Endodermal cell (in vitro differentiated cells): ENCODE measurements around the gene EIF4E. TPM values are rescaled to one million over a fixed set of nuclear protein-coding genes. Genes with fewer than 3 reads are reported as not detected.

ENCODE experiments used
- DNase-seq: peaks from one replicate; pipeline ENCODE4 v3.0.0-alpha.2; 2017
- H3K27ac ChIP-seq: 2 replicates; pipeline ENCODE4 v1.5.1; 2013; ENCODE audit warnings: mild to moderate bottlenecking, low read depth, low read length, moderate library complexity
- H3K27me3 ChIP-seq: 2 replicates; pipeline ENCODE4 v1.6.1; 2013; ENCODE audit warnings: mild to moderate bottlenecking, low read length, moderate library complexity; ENCODE audit not compliant: insufficient read depth, control insufficient read depth, poor library complexity, severe bottlenecking
- H3K36me3 ChIP-seq: 2 replicates; pipeline ENCODE4 v1.7.0; 2013; ENCODE audit warnings: mild to moderate bottlenecking, low read length, moderate library complexity; ENCODE audit not compliant: control insufficient read depth, insufficient read depth
- H3K4me1 ChIP-seq: one replicate; pipeline ENCODE4 v1.7.0; 2013; ENCODE audit warnings: low read length; ENCODE audit not compliant: control insufficient read depth, insufficient read depth
- H3K4me3 ChIP-seq: 2 replicates; pipeline ENCODE4 v1.5.1; 2013; ENCODE audit warnings: mild to moderate bottlenecking, low read length, moderate library complexity
- H3K9ac ChIP-seq: 2 replicates; pipeline ENCODE4 v1.6.1; 2013; ENCODE audit warnings: mild to moderate bottlenecking, low read length, moderate library complexity; ENCODE audit not compliant: poor library complexity, severe bottlenecking; ENCODE audit errors: extremely low read depth
- H3K9me3 ChIP-seq: 2 replicates; pipeline ENCODE4 v1.6.1; 2013; ENCODE audit warnings: mild to moderate bottlenecking, low read length, moderate library complexity; ENCODE audit not compliant: control insufficient read depth
- H3K27ac Mint-ChIP-seq: 2 replicates; pipeline ENCODE4 v1.8.0; 2020; ENCODE audit warnings: mixed read lengths
- H3K27me3 Mint-ChIP-seq: 2 replicates; pipeline ENCODE4 v1.8.0; 2021; ENCODE audit warnings: mild to moderate bottlenecking, mixed read lengths; ENCODE audit not compliant: insufficient read depth
- H3K36me3 Mint-ChIP-seq: 2 replicates; pipeline ENCODE4 v1.8.0; 2020; ENCODE audit warnings: low read depth, mixed read lengths
- H3K4me1 Mint-ChIP-seq: 2 replicates; pipeline ENCODE4 v1.8.0; 2020; ENCODE audit warnings: mixed read lengths
- H3K4me3 Mint-ChIP-seq: 2 replicates; pipeline ENCODE4 v1.8.0; 2020; ENCODE audit warnings: mild to moderate bottlenecking, moderate library complexity, mixed read lengths
- H3K9me3 Mint-ChIP-seq: 2 replicates; pipeline ENCODE4 v1.8.0; 2020; ENCODE audit warnings: mild to moderate bottlenecking, mixed read lengths
- CTCF ChIP-seq: fragments of 200-600 bp; sonication (generic); conservative IDR thresholded peaks from 2 replicates; pipeline ENCODE4 v1.5.0; 2021; ENCODE audit warnings: antibody characterized with exemption, mild to moderate bottlenecking
- WGBS, 2 experiments: methylation state at CpG; one replicate each; pipeline versions ENCODE4 v1.1.5 to v1.1.7; 2013; ENCODE audit warnings: missing lambda C conversion rate in 2 of 2, mixed read lengths in 1 of 2; ENCODE audit not compliant: insufficient coverage in 1 of 2, insufficient read length in 1 of 2; 5-methylcytosine and 5-hydroxymethylcytosine counted together
- total RNA-seq, 2 donors: library from RNA; stranded (reverse); fragmentation: NEBNext Ultra II Directional in 1 of 2; extraction: Animal tissue kit (Norgen Biotek cat#: 25700) in 1 of 2; gene quantifications; 2 replicates in 1 of 2; 3 replicates in 1 of 2; pipeline ENCODE4 v1.2.1, GENCODE V29; 2021

EIF4E gene
- total RNA-seq, 2 donors from 2014 or later = 134 to 138 TPM

- TF ChIP-seq CTCF = peak; percentile 86
- peak; percentile 55 for DNase-seq
- Histone ChIP-seq H3K27ac (no peak overlapping the region), H3K9ac (no peak overlapping the region), H3K4me3 (no peak overlapping the region), H3K27me3 (no peaks in the 10 kb centered on the region), H3K9me3 (peaks cover 2% of the 10 kb centered on the region), H3K4me1 (no peaks in the 10 kb centered on the region), H3K36me3 (no peaks in the 10 kb centered on the region)
- no peaks in the 10 kb centered on the region for H3K4me1 Mint-ChIP-seq
- H3K27ac Mint-ChIP-seq = no peak overlapping the region
- H3K9me3 Mint-ChIP-seq = peaks cover 6% of the 10 kb centered on the region
- no peak overlapping the region for H3K4me3 Mint-ChIP-seq
- 0 to 53% methylated on average over 1 to 2 of the region's 2 CpGs for WGBS, 2 experiments
- H3K36me3 Mint-ChIP-seq = no peaks in the 10 kb centered on the region
- H3K27me3 Mint-ChIP-seq = no peaks in the 10 kb centered on the region
Measured at GRCh38 chr4:98939892-98940298, 11.0 kb upstream of the EIF4E start.

GRCh38 chr4:98939438-98939837 lies 10.5 kb upstream of the EIF4E start:
- Mint-ChIP-seq H3K4me3 (no peak overlapping the region), H3K9me3 (peaks cover 6% of the 10 kb centered on the region), H3K36me3 (no peaks in the 10 kb centered on the region), H3K27me3 (no peaks in the 10 kb centered on the region), H3K4me1 (no peaks in the 10 kb centered on the region), H3K27ac (no peak overlapping the region)
- no peak overlapping the region for H3K4me3 ChIP-seq
- no peaks in the 10 kb centered on the region for H3K36me3 ChIP-seq
- no peak overlapping the region for H3K9ac ChIP-seq
- no peak for TF ChIP-seq CTCF
- no peak for DNase-seq
- H3K27me3 ChIP-seq = no peaks in the 10 kb centered on the region
- no peak overlapping the region for H3K27ac ChIP-seq
- H3K9me3 ChIP-seq = peaks cover 7% of the 10 kb centered on the region
- WGBS, 2 experiments = 96 to 100% methylated on average over 1 of the region's 1 CpG
- no peaks in the 10 kb centered on the region for H3K4me1 ChIP-seq

- H3K27me3 ChIP-seq = no peaks in the 10 kb centered on the region
- WGBS, 2 experiments = 67 to 80% methylated on average over 1 of the region's 2 CpGs
- H3K4me1 Mint-ChIP-seq = no peaks in the 10 kb centered on the region
- H3K4me1 ChIP-seq = no peaks in the 10 kb centered on the region
- H3K27me3 Mint-ChIP-seq = no peaks in the 10 kb centered on the region
- no peak overlapping the region for H3K27ac ChIP-seq
- peaks cover 18% of the 10 kb centered on the region for H3K9me3 ChIP-seq
- no peak overlapping the region for H3K4me3 ChIP-seq
- H3K27ac Mint-ChIP-seq = no peak overlapping the region
- H3K36me3 ChIP-seq = no peaks in the 10 kb centered on the region
- H3K4me3 Mint-ChIP-seq = no peak overlapping the region
- H3K36me3 Mint-ChIP-seq = no peaks in the 10 kb centered on the region
- H3K9me3 Mint-ChIP-seq = peaks cover 14% of the 10 kb centered on the region
- H3K9ac ChIP-seq = no peak overlapping the region
- DNase-seq = no peak
- TF ChIP-seq CTCF = no peak
Measured at GRCh38 chr4:98937986-98938720, 9.2 kb upstream of the EIF4E start.
